Measurements from ENCODE around the gene ZBTB16. TPM values are rescaled to one million over a fixed set of nuclear protein-coding genes. Genes with fewer than 3 reads are reported as not detected.

Gene ZBTB16
- total RNA-seq, 1 donor from 2014 or later = 0.54 TPM

- no peak for TF ChIP-seq CTCF (IDR thresholded peaks at IDR 0.05; ENCODE audit: unreplicated experiment)
- H3K27me3 Mint-ChIP-seq (ENCODE audit: unreplicated experiment) = peaks cover 3% of the 10 kb centered on the region
- H3K9me3 Mint-ChIP-seq (ENCODE audit: unreplicated experiment) = no peaks in the 10 kb centered on the region
- H3K4me1 Mint-ChIP-seq (ENCODE audit: unreplicated experiment) = peaks cover 39% of the 10 kb centered on the region
- no peak overlapping the region for H3K4me3 Mint-ChIP-seq (ENCODE audit: unreplicated experiment)
- H3K36me3 Mint-ChIP-seq (ENCODE audit: low read depth, unreplicated experiment) = no peaks in the 10 kb centered on the region
- DNase-seq (ENCODE audit: low spot score) = no peak
- H3K27ac Mint-ChIP-seq (ENCODE audit: unreplicated experiment) = no peak overlapping the region
Measured at GRCh38 chr11:114094516-114094915, 35.0 kb downstream of the ZBTB16 start.

- H3K27ac Mint-ChIP-seq (ENCODE audit: unreplicated experiment) = no peak overlapping the region
- TF ChIP-seq CTCF (IDR thresholded peaks at IDR 0.05; ENCODE audit: unreplicated experiment) = no peak
- no peak overlapping the region for H3K4me3 Mint-ChIP-seq (ENCODE audit: unreplicated experiment)
- no peaks in the 10 kb centered on the region for H3K9me3 Mint-ChIP-seq (ENCODE audit: unreplicated experiment)
- DNase-seq (ENCODE audit: low spot score) = no peak
- H3K27me3 Mint-ChIP-seq (ENCODE audit: unreplicated experiment) = peaks cover 3% of the 10 kb centered on the region
- H3K4me1 Mint-ChIP-seq (ENCODE audit: unreplicated experiment) = peaks cover 27% of the 10 kb centered on the region
- H3K36me3 Mint-ChIP-seq (ENCODE audit: low read depth, unreplicated experiment) = no peaks in the 10 kb centered on the region
Measured at GRCh38 chr11:114095899-114096298, 36.4 kb downstream of the ZBTB16 start.

DNA sequence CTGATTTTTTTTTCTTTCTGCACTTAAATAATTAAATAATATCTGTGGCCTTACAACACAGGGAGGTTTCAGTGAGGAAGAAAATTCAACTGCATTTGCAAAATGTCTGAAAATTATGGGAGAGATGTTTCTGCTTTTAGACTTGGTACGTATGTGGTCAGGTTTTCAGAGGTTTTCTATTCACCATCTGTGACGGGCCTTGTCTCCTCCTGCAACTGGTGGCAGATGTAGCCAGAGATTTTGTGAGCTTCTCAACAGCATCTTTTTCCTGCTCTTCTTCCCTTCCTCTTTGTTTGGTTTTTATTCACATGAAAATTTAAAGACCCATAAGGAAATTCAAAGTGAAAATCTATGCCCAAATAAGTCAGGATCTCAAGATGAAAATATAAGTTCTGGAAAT lies 38.3 kb downstream of the ZBTB16 start:
- Mint-ChIP-seq H3K27me3 (ENCODE audit: unreplicated experiment) (peaks cover 1% of the 10 kb centered on the region), H3K36me3 (ENCODE audit: low read depth, unreplicated experiment) (no peaks in the 10 kb centered on the region), H3K4me3 (ENCODE audit: unreplicated experiment) (no peak overlapping the region), H3K4me1 (ENCODE audit: unreplicated experiment) (peaks cover 9% of the 10 kb centered on the region), H3K9me3 (ENCODE audit: unreplicated experiment) (no peaks in the 10 kb centered on the region), H3K27ac (ENCODE audit: unreplicated experiment) (no peak overlapping the region)
- no peak for TF ChIP-seq CTCF (IDR thresholded peaks at IDR 0.05; ENCODE audit: unreplicated experiment)
- no peak for DNase-seq (ENCODE audit: low spot score)

DNA sequence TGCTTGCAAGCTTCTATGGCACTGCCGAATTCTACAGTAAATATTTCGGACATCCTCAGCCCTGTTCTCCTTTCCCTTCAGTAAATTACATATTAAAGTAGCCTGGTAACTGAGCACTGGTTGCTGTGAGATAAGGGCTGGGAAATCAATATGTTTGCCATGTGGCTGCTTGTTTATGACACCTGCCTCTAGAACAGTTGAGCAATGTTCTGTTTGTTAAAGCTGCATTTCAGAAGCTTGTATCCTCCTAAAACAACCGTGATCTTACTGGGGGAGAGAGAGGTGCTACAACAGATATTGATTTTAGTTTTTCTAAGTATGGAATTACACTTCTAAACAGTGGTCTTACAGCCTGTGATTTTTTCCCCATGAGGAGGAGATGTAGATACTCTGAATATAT lies 39.4 kb downstream of the ZBTB16 start:
- no peak for DNase-seq (ENCODE audit: low spot score)
- no peak for TF ChIP-seq CTCF (IDR thresholded peaks at IDR 0.05; ENCODE audit: unreplicated experiment)
- Mint-ChIP-seq H3K4me1 (ENCODE audit: unreplicated experiment) (no peaks in the 10 kb centered on the region), H3K9me3 (ENCODE audit: unreplicated experiment) (no peaks in the 10 kb centered on the region), H3K27me3 (ENCODE audit: unreplicated experiment) (peaks cover 1% of the 10 kb centered on the region), H3K4me3 (ENCODE audit: unreplicated experiment) (no peak overlapping the region), H3K27ac (ENCODE audit: unreplicated experiment) (no peak overlapping the region), H3K36me3 (ENCODE audit: low read depth, unreplicated experiment) (no peaks in the 10 kb centered on the region)

GRCh38 chr11:114099392-114100178 lies 40.1 kb downstream of the ZBTB16 start:
- H3K4me3 Mint-ChIP-seq (ENCODE audit: unreplicated experiment) = no peak overlapping the region
- no peak for TF ChIP-seq CTCF (IDR thresholded peaks at IDR 0.05; ENCODE audit: unreplicated experiment)
- H3K27me3 Mint-ChIP-seq (ENCODE audit: unreplicated experiment) = peaks cover 3% of the 10 kb centered on the region
- no peaks in the 10 kb centered on the region for H3K9me3 Mint-ChIP-seq (ENCODE audit: unreplicated experiment)
- H3K27ac Mint-ChIP-seq (ENCODE audit: unreplicated experiment) = no peak overlapping the region
- DNase-seq (ENCODE audit: low spot score) = no peak
- H3K4me1 Mint-ChIP-seq (ENCODE audit: unreplicated experiment) = peaks cover 2% of the 10 kb centered on the region
- H3K36me3 Mint-ChIP-seq (ENCODE audit: low read depth, unreplicated experiment) = no peaks in the 10 kb centered on the region

All from endothelial cell (in vitro differentiated cells).